Upper lobe of left lung (tissue), 6 donors: ENCODE results near the gene STK33. TPM values are rescaled to one million over a fixed set of nuclear protein-coding genes. Genes with fewer than 3 reads are reported as not detected.

ENCODE experiments used
- ATAC-seq, 2 donors: fragments of 200-7000 bp; cut with Tn5 transposase; one replicate each; pipeline ENCODE4 v1.9.1; 2022; ENCODE audit warnings: mild to moderate bottlenecking in 2 of 2, moderate library complexity in 2 of 2; ENCODE audit not compliant: low FRiP score in 2 of 2
- DNase-seq, 2 donors: peaks; one replicate each; pipeline ENCODE4 v3.0.0-alpha.2; 2019 to 2020
- H3K27ac ChIP-seq, 4 donors: fragments of 200-600 bp; sonication (generic); one replicate each; pipeline ENCODE4 v1.5.1; 2016 to 2019
- H3K27me3 ChIP-seq, 4 donors: fragments of 200-600 bp; sonication (generic); one replicate each; pipeline ENCODE4 v1.5.1; 2017 to 2019
- H3K36me3 ChIP-seq, 4 donors: fragments of 200-600 bp; sonication (generic); one replicate each; pipeline ENCODE4 v1.5.1; 2016 to 2019
- H3K4me1 ChIP-seq, 4 donors: fragments of 200-600 bp; sonication (generic); one replicate each; pipeline ENCODE4 v1.5.1; 2018 to 2019
- H3K4me3 ChIP-seq, 4 donors: fragments of 200-600 bp; sonication (generic); one replicate each; pipeline ENCODE4 v1.5.1; 2017 to 2019; ENCODE audit warnings: mild to moderate bottlenecking in 2 of 4, moderate library complexity in 1 of 4
- H3K9me3 ChIP-seq, 4 donors: fragments of 200-600 bp; sonication (generic); one replicate each; pipeline ENCODE4 v1.5.1; 2018 to 2019
- EP300 ChIP-seq, 4 donors: sonication (generic); formaldehyde crosslinking; IDR thresholded peaks; one replicate each; pipeline ENCODE4 v1.5.1; 2017; ENCODE audit warnings: antibody characterized with exemption in 4 of 4, control low read depth in 2 of 4
- POLR2A ChIP-seq, 4 donors: fragments of 450-650 bp; IDR thresholded peaks; one replicate each; pipeline ENCODE4 v1.5.1; 2016 to 2017; ENCODE audit warnings: antibody characterized with exemption in 4 of 4, mild to moderate bottlenecking in 2 of 4
- POLR2AphosphoS5 ChIP-seq, 2 donors: sonication (generic); formaldehyde crosslinking; IDR thresholded peaks; one replicate each; pipeline ENCODE4 v1.5.1; 2017; ENCODE audit warnings: antibody characterized with exemption in 2 of 2
- WGBS, 2 donors: methylation state at CpG; one replicate each; pipeline ENCODE4 v1.1.5; 2017 to 2018; 5-methylcytosine and 5-hydroxymethylcytosine counted together
- total RNA-seq, 6 donors: library from RNA; depleted of rRNA in 4 of 6; stranded (reverse); fragments of >200 nt in 4 of 6; gene quantifications; one replicate each; pipeline versions ENCODE4 v1.1.0 to v1.2.1, GENCODE V29; 2016 to 2021
- TF ChIP-seq, protein P1 (sequence below), 6 experiments: fragments of 450-650 bp in 4 of 6; fragments of 200-600 bp in 2 of 6; sonication (generic) in 2 of 6; IDR thresholded peaks; one replicate each; pipeline ENCODE4 v1.5.1; 2016 to 2019; ENCODE audit warnings: antibody characterized with exemption in 6 of 6
- donor health status: DM: no; HTN: no; CAD: no; lungs with moderate emphysema.
- donor health status: DM: no; HTN: yes; CAD: no; lungs with severe emphysema.

STK33 gene
- total RNA-seq, 6 donors from 2014 or later = 10.3 to 77.0 (median 15.6) TPM

GRCh38 chr11:8374716-8375115, 219.3 kb downstream of the STK33 start:
- Histone ChIP-seq H3K27ac (no peak overlapping the region), H3K9me3 (no peaks in the 10 kb centered on the region), H3K36me3 (no peaks in the 10 kb centered on the region), H3K4me1 (no peaks in the 10 kb centered on the region), H3K4me3 (no peak overlapping the region), H3K27me3 (no peaks in the 10 kb centered on the region)
- WGBS, 2 donors = 88 to 90% methylated on average over 5 of the region's 5 CpGs
- TF ChIP-seq, protein P1, sequence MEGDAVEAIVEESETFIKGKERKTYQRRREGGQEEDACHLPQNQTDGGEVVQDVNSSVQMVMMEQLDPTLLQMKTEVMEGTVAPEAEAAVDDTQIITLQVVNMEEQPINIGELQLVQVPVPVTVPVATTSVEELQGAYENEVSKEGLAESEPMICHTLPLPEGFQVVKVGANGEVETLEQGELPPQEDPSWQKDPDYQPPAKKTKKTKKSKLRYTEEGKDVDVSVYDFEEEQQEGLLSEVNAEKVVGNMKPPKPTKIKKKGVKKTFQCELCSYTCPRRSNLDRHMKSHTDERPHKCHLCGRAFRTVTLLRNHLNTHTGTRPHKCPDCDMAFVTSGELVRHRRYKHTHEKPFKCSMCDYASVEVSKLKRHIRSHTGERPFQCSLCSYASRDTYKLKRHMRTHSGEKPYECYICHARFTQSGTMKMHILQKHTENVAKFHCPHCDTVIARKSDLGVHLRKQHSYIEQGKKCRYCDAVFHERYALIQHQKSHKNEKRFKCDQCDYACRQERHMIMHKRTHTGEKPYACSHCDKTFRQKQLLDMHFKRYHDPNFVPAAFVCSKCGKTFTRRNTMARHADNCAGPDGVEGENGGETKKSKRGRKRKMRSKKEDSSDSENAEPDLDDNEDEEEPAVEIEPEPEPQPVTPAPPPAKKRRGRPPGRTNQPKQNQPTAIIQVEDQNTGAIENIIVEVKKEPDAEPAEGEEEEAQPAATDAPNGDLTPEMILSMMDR (IDR thresholded peaks at IDR 0.05) = no peak
- TF ChIP-seq POLR2AphosphoS5 (IDR thresholded peaks at IDR 0.05) = no peak
- TF ChIP-seq POLR2A (IDR thresholded peaks at IDR 0.05) = no peak
- no peak for TF ChIP-seq EP300 (IDR thresholded peaks at IDR 0.05)
- DNase-seq = no peak
- no peak for ATAC-seq

DNA sequence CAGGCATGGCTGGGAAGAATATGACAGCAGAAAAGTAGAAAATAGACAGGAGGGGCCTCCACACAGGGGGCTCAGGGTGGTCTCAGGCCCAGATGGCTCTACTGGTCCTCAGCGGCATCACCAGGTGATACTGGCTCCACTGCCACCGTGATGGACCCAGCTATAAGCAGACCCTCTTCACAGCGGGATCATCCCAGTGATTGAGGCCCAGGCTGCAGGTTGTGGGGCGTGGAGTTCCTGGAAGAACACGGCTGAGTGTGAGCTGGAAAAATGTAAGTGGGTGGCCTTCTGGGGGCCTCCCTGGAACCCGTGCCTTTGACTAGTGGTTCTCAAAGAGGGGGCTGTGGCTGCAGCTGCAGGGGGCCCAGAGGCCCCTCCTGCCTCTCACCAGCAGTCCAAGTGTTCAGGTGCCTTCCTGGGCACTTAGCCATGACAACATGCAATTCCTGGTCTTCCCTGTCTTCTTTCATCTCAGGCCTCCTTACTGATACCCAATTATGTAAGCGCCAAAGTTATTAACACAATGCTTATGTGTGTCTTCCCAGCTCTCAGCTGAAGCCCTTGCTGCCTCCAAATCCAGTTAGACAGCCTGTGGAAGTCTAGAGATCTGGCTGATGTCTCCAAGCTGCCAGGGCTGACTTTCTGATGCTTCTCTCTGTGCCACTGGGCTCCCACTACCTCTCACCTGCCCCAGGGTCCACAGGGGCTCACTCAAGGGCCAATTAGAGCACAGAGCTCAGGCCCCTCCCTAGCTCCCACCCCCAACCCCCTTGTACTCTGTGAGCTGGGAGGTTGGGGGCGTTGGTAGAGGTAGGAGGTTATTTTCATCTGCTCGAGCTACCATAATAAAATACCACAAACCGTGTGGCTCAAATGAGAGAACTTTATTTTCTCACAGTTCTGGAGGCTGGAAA, 220.3 kb downstream of the STK33 start:
- no peaks in the 10 kb centered on the region for H3K27me3 ChIP-seq
- H3K36me3 ChIP-seq = no peaks in the 10 kb centered on the region
- H3K4me1 ChIP-seq = no peaks in the 10 kb centered on the region
- 79 to 86% methylated on average over 10 of the region's 10 CpGs for WGBS, 2 donors
- TF ChIP-seq POLR2AphosphoS5 (IDR thresholded peaks at IDR 0.05) (no peak), EP300 (IDR thresholded peaks at IDR 0.05) (no peak), POLR2A (IDR thresholded peaks at IDR 0.05) (no peak)
- TF ChIP-seq, protein P1 (IDR thresholded peaks at IDR 0.05) = no peak
- H3K9me3 ChIP-seq = no peaks in the 10 kb centered on the region
- H3K27ac ChIP-seq = no peak overlapping the region
- DNase-seq = no peak
- no peak overlapping the region for H3K4me3 ChIP-seq
- no peak for ATAC-seq

GRCh38 chr11:8372641-8373381, 221.2 kb downstream of the STK33 start:
- H3K4me1 ChIP-seq = no peaks in the 10 kb centered on the region
- H3K4me3 ChIP-seq = no peak overlapping the region
- H3K27ac ChIP-seq = no peak overlapping the region
- no peaks in the 10 kb centered on the region for H3K36me3 ChIP-seq
- H3K27me3 ChIP-seq = no peaks in the 10 kb centered on the region
- TF ChIP-seq, protein P1 (IDR thresholded peaks at IDR 0.05) = no peak
- TF ChIP-seq POLR2AphosphoS5 (IDR thresholded peaks at IDR 0.05) = no peak
- TF ChIP-seq POLR2A (IDR thresholded peaks at IDR 0.05) = no peak
- no peak for TF ChIP-seq EP300 (IDR thresholded peaks at IDR 0.05)
- H3K9me3 ChIP-seq = no peaks in the 10 kb centered on the region
- ATAC-seq = no peak
- WGBS, 2 donors = 93 to 94% methylated on average over 7 to 11 of the region's 12 CpGs
- no peak for DNase-seq

DNA sequence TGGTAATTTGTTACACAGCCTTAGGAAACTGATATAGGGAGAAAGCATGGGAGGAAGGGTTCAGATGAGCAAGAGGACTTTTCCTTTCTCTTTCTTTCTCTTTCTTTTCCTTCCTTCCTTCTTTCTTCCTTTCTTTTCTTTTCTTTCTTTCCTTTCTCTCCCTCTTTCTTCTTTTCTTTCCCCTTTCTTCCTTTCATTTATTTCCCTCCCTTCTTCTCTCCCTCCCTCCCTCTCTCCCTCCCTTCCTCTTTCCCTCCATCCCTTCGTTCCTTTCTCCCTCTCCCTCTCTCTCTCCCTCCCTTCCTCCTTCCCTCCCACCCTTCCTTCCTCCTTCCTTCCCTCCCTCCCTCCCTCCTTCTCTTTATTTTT, 222.5 kb downstream of the STK33 start:
- no peaks in the 10 kb centered on the region for H3K36me3 ChIP-seq
- no peak overlapping the region for H3K27ac ChIP-seq
- no peak for TF ChIP-seq POLR2A (IDR thresholded peaks at IDR 0.05)
- TF ChIP-seq EP300 (IDR thresholded peaks at IDR 0.05) = no peak
- TF ChIP-seq, protein P1 (IDR thresholded peaks at IDR 0.05) = no peak
- no peak for TF ChIP-seq POLR2AphosphoS5 (IDR thresholded peaks at IDR 0.05)
- no peaks in the 10 kb centered on the region for H3K9me3 ChIP-seq
- 58 to 60% methylated on average over 1 of the region's 1 CpG for WGBS, 2 donors
- H3K27me3 ChIP-seq = no peaks in the 10 kb centered on the region
- ATAC-seq = no peak
- no peak for DNase-seq
- H3K4me1 ChIP-seq = no peaks in the 10 kb centered on the region
- H3K4me3 ChIP-seq = no peak overlapping the region
